SJCRH30 (cell line): Measurements from ENCODE around the gene TCTA. TPM values are rescaled to one million over a fixed set of nuclear protein-coding genes. Genes with fewer than 3 reads are reported as not detected.
A peak's percentile ranks its signal among the peaks of the same experiment; 100 is the strongest.

Experiments used
- DNase-seq, 2 experiments: peaks; one replicate each; pipeline ENCODE4 v3.0.0-alpha.2; 2015 to 2020
- H3K27ac ChIP-seq: fragments of 250-450 bp; sonication (Bioruptor Pico); 2 replicates; pipeline ENCODE4 v1.5.1; 2020; ENCODE audit warnings: mild to moderate bottlenecking, moderate library complexity
- H3K27me3 ChIP-seq: fragments of 250-450 bp; sonication (Bioruptor Pico); 2 replicates; pipeline ENCODE4 v1.5.1; 2020; ENCODE audit warnings: mild to moderate bottlenecking, moderate library complexity
- H3K36me3 ChIP-seq: fragments of 250-450 bp; sonication (Bioruptor Pico); 2 replicates; pipeline ENCODE4 v1.5.1; 2020; ENCODE audit warnings: mild to moderate bottlenecking, moderate library complexity
- H3K4me1 ChIP-seq: fragments of 250-450 bp; sonication (Bioruptor Pico); 2 replicates; pipeline ENCODE4 v1.5.1; 2020; ENCODE audit warnings: mild to moderate bottlenecking, moderate library complexity
- H3K4me3 ChIP-seq: fragments of 250-450 bp; sonication (Bioruptor Pico); 2 replicates; pipeline ENCODE4 v1.5.1; 2020; ENCODE audit warnings: mild to moderate bottlenecking, moderate library complexity
- H3K9me3 ChIP-seq: fragments of 250-450 bp; sonication (Bioruptor Pico); replicated peaks from 2 replicates; pipeline ENCODE4 v1.5.1; 2020; ENCODE audit warnings: mild to moderate bottlenecking, moderate library complexity
- total RNA-seq: library from RNA; depleted of rRNA; stranded (reverse); fragments of >200 nt; shearing (Covaris generic); gene quantifications from 2 replicates; pipeline ENCODE4 v1.2.3, GENCODE V29; 2014; rRNA removed

Gene TCTA
- total RNA-seq, 1 experiment from 2014 or later = 13.1 TPM

DNA sequence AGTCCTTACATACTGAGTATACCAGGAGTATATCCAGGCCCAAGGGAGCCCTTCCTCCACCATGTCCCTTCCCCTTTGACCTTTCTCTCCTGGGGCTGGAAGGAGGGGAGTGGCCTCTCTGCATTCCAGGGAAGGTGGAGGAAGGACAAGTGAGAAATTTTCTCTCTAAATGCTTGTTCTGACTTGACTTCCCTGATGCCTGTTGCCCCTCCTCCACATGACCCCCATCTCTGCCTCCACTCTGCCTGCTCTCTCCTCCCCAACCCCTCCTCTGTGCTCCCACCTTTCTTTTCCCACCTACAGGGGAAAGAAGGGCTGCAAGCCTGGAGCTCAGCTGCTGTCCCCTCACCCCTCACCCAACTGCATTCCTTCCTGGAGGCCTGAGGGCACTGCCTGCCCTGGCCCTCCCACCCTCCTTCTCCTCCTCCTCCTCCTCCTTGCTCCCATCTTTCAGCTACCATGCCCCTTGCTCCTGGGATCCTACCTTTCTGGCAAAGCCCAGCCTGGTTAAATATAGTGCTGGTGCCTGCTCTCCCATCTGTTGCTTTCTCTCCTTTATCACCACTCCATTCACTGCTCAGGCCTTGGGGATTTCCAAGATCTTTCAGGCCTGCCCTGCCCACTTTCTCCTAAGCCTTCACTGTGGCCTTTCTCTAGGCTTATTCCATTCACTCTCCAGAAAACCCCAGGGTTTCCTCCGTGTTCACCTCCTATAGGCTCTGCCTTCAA, 49.4 kb downstream of the TCTA start:
- Histone ChIP-seq H3K27me3 (no peaks in the 10 kb centered on the region), H3K36me3 (no peaks in the 10 kb centered on the region), H3K4me3 (no peak overlapping the region), H3K27ac (peak overlapping the region; percentile 92), H3K9me3 (no peaks in the 10 kb centered on the region), H3K4me1 (peaks cover 55% of the 10 kb centered on the region)
- DNase-seq = peak; percentile 16 to 52

DNA sequence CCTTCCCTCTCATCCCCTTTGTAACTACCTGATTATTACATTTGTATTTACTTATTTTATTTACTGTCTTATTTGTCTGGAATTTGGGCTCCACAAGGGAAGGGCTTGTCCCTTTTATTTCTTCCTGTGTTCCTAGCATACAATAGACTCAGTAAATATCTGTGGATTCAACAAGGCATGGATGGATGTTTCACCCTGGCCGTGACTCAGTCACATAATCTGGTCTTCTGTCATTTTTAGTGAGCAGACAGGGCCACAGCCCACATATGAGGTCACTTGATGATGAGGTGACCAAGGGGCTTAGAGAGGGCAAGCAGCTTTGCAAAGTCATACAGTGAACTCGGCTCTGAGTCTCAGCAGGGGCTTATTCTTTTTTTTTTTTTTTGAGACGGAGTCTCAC, 50.0 kb downstream of the TCTA start:
- peak overlapping the region; percentile 92 for H3K27ac ChIP-seq
- H3K4me1 ChIP-seq = peaks cover 55% of the 10 kb centered on the region
- H3K4me3 ChIP-seq = no peak overlapping the region
- H3K9me3 ChIP-seq = no peaks in the 10 kb centered on the region
- DNase-seq = peak; percentile 34 to 37
- no peaks in the 10 kb centered on the region for H3K27me3 ChIP-seq
- H3K36me3 ChIP-seq = no peaks in the 10 kb centered on the region

DNA sequence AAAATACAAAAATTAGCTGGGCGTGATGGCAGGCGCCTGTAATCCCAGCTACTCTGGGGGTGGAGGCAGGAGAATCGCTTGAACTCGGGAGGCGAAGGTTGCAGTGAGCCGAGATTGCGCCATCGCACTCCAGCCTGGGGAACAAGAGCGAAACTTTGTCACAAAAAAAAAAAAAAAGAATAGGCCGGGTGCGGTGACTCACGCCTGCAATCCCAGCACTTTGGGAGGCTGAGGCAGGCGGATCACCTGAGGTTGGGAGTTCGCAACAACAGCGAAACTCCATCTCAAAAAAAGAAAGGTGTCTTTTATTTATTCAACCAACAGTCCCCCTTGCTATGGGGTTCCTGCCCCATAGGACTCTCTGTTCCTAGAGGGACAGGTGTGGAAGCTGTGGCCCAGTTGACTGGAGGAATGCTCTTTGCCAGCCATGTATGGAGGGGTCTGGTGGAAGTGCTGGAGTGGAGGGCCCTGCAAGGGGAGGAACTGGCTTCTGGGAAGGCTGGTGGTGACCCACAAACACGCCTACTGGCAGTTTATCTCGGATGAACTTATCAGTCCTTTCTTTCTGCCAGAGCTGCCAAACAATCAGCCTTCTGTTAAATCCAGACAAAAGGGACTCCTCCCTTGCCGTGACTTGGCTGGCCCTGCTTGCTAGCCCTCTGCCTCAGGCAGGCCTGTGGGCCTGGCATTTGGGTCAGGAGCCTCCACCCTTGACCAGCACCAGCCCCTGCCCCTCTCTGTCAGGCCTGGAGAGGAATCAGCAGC, 53.2 kb downstream of the TCTA start:
- no peaks in the 10 kb centered on the region for H3K9me3 ChIP-seq
- H3K4me3 ChIP-seq = no peak overlapping the region
- peak overlapping the region; percentile 63 for H3K27ac ChIP-seq
- DNase-seq = peak; percentile 56 to 74
- no peaks in the 10 kb centered on the region for H3K27me3 ChIP-seq
- peaks cover 42% of the 10 kb centered on the region for H3K4me1 ChIP-seq
- H3K36me3 ChIP-seq = no peaks in the 10 kb centered on the region

Other genes with a start within 250 kb of the TCTA start
- 16.0 and 19.3 TPM in 2 replicates for gene CCDC71, start 246.1 kb upstream of the TCTA start, total RNA-seq
- gene KLHDC8B, start 240.8 kb upstream of the TCTA start, total RNA-seq = 7.8 and 8.6 TPM in 2 replicates
- gene C3orf62, start 135.2 kb upstream of the TCTA start, total RNA-seq = 1.4 and 1.6 TPM in 2 replicates
- 10.5 and 10.6 TPM in 2 replicates for gene USP4, start 72.4 kb upstream of the TCTA start, total RNA-seq
- gene GPX1, start 54.1 kb upstream of the TCTA start, total RNA-seq = 128 and 148 TPM in 2 replicates
- gene RHOA, start 447 bp upstream of the TCTA start, total RNA-seq = 321 and 323 TPM in 2 replicates
- 0.26 TPM in 1 of 2 replicates, not detected in the other for gene AMT, start 10.1 kb downstream of the TCTA start, total RNA-seq
- gene NICN1, start 16.9 kb downstream of the TCTA start, total RNA-seq = 2.4 and 2.6 TPM in 2 replicates
- 79.5 and 82.8 TPM in 2 replicates for gene DAG1, start 57.8 kb downstream of the TCTA start, total RNA-seq
- gene BSN, start 142.1 kb downstream of the TCTA start, total RNA-seq = 0.08 and 0.14 TPM in 2 replicates